GM12891 (cell line): ENCODE measurements around the gene MST1.

ENCODE experiments used
- POLR2A ChIP-seq: IDR thresholded peaks from 2 replicates; pipeline ENCODE4 v1.6.1; 2011; ENCODE audit warnings: low read depth, low read length, control low read depth
- POLR2AphosphoS5 ChIP-seq: IDR thresholded peaks from 2 replicates; pipeline ENCODE4 v1.6.1; 2011; ENCODE audit warnings: low read depth, low read length, control low read depth
- POU2F2 ChIP-seq: IDR thresholded peaks from 2 replicates; pipeline ENCODE4 v1.6.1; 2011; ENCODE audit warnings: low read depth, mild to moderate bottlenecking, control low read depth, low read length, moderate library complexity
- TAF1 ChIP-seq: IDR thresholded peaks from 2 replicates; pipeline ENCODE4 v1.6.1; 2011; ENCODE audit warnings: low read depth, low read length, control low read depth

GRCh38 chr3:49649576-49649975, 39.7 kb downstream of the MST1 start:
- TF ChIP-seq POLR2A: no peak
- no peak for TF ChIP-seq POLR2AphosphoS5
- TF ChIP-seq TAF1: no peak
- TF ChIP-seq POU2F2: no peak
